GM21717 (cell line): ENCODE data around the gene IGSF3.

ENCODE experiments used
- ATAC-seq: cut with Tn5 transposase; IDR thresholded peaks from one replicate; pipeline ENCODE4 v1.9.1; 2021; ENCODE audit warnings: mild to moderate bottlenecking, moderate library complexity; ENCODE audit not compliant: unreplicated experiment

The IGSF3 gene

GRCh38 chr1:116686723-116687352, 19.3 kb upstream of the IGSF3 start:
- no peak for ATAC-seq

GRCh38 chr1:116686175-116686574, 18.6 kb upstream of the IGSF3 start:
- no peak for ATAC-seq

GRCh38 chr1:116684575-116684974, 17.0 kb upstream of the IGSF3 start:
- no peak for ATAC-seq

GRCh38 chr1:116682641-116683221, 15.2 kb upstream of the IGSF3 start:
- no peak for ATAC-seq

- no peak for ATAC-seq
These were observed 13.9 kb upstream of the IGSF3 start for GRCh38 chr1:116681343-116681899.

GRCh38 chr1:116680752-116681151, 13.2 kb upstream of the IGSF3 start:
- ATAC-seq = no peak

- no peak for ATAC-seq
These were observed 12.5 kb upstream of the IGSF3 start for GRCh38 chr1:116679828-116680628.

GRCh38 chr1:116679091-116679827, 11.7 kb upstream of the IGSF3 start:
- no peak for ATAC-seq

GRCh38 chr1:116678732-116679090, 11.2 kb upstream of the IGSF3 start:
- no peak for ATAC-seq

GRCh38 chr1:116677474-116678062, 10.0 kb upstream of the IGSF3 start:
- no peak for ATAC-seq

- no peak for ATAC-seq
These were observed 8.8 kb upstream of the IGSF3 start for GRCh38 chr1:116676291-116676690.

GRCh38 chr1:116674751-116675150, 7.2 kb upstream of the IGSF3 start:
- no peak for ATAC-seq

GRCh38 chr1:116674011-116674531, 6.5 kb upstream of the IGSF3 start:
- no peak for ATAC-seq

- no peak for ATAC-seq
These were observed 4.4 kb upstream of the IGSF3 start for GRCh38 chr1:116671912-116672311.

GRCh38 chr1:116671072-116671760, 3.7 kb upstream of the IGSF3 start:
- ATAC-seq = no peak

GRCh38 chr1:116668277-116668676, 744 bp upstream of the IGSF3 start:
- ATAC-seq = no peak

GRCh38 chr1:116667078-116667574, 407 bp downstream of the IGSF3 start:
- no peak for ATAC-seq

GRCh38 chr1:116666187-116667077, 1.1 kb downstream of the IGSF3 start:
- ATAC-seq = no peak

- ATAC-seq = no peak
These were observed 2.6 kb downstream of the IGSF3 start for GRCh38 chr1:116664978-116665371.
